Measurements from ENCODE around the gene NEUROD4. TPM values are rescaled to one million over a fixed set of nuclear protein-coding genes. Genes with fewer than 3 reads are reported as not detected.
A peak's percentile ranks its signal among the peaks of the same experiment; 100 is the strongest.

The NEUROD4 gene
- total RNA-seq, 1 experiment from 2014 or later = not detected

DNA sequence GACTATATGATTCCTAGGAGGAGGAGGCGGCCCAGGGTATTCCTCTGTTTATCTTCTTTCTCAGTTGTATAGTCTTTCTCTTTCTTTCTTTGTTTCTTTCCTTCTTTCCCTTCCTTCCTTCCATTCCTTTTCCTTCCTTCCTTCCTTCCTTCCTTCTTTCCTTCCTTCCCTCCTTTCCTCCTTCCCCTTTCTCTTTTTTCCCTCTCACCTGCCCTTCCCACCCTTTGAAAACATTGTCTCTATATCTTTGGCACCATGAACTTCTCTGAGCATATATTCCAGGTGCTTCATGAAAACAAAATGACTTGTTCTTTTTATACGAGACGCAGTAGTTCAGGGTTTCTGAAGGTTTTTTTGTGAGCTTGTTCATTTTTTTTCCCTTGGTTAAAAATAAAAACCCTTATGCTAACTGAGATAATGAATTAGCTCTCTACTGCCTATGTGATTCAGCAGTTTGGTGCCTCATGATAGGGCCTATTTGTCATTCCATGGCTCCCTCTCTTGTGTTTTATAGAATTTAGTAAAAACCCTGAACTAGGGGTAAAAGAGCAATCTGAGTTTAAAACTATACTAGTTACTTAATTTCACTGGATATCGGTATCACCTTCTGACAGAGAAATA, 32.1 kb upstream of the NEUROD4 start:
- TF ChIP-seq EZH2 (IDR thresholded peaks at IDR 0.05; ENCODE audit: borderline replicate concordance, low read depth, low read length, poor library complexity, severe bottlenecking) = no peak
- Histone ChIP-seq H3K4me3 (ENCODE audit: low read depth, low read length, poor library complexity, severe bottlenecking) (no peak overlapping the region), H3K27me3 (replicated peaks; ENCODE audit: insufficient read depth, low read depth, low read length, poor library complexity) (no peaks in the 10 kb centered on the region), H3K9me3 (ENCODE audit: low read depth, low read length, poor library complexity, severe bottlenecking) (no peaks in the 10 kb centered on the region), H3K27ac (ENCODE audit: low read depth, low read length, poor library complexity, severe bottlenecking) (no peak overlapping the region), H3K4me1 (ENCODE audit: insufficient read depth, low read length, poor library complexity, severe bottlenecking) (no peaks in the 10 kb centered on the region), H3K36me3 (ENCODE audit: insufficient read depth, low read length, poor library complexity, severe bottlenecking) (no peaks in the 10 kb centered on the region)
- DNase-seq (ENCODE audit: low spot score) = no peak
- no TSS peak for BruUV-seq (replicated peaks)
- ChIA-PET CTCF (no interaction called here), POLR2A (ENCODE audit: low non-redundant PET) (no interaction called here)
- intact Hi-C loops (cut with micrococcal nuclease; ENCODE audit: unreplicated experiment) = no loop called here

DNA sequence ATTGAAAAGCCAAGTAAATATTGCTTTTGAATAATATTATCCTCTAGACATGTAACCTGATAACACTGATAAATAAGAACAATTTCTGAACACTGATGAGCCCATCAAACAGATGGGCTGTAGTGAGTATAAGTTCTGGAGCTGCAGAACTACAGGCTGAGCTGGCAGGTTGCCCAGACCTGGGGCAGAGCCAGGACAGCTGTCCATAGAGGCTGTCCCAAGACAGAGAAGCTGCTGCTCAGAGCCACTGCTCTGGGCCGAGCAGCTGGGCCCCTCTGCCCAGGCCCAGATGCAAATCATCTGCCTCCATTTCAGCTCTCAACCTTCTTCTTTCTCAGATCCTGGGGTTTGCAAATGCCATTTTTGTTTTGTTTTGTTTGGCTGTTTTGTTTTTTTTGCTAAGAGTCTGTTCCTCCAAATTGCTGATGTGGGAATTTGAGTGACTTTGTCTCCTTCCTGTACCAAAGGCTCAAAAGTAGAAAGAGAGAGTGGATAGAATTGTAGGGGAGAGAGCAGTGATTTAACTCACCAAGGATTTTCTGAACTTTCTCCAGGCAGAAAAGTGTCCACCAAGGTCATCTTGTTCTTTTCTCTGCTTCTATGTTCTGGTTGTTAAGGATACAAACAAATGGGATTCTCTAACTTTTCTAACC, 31.2 kb upstream of the NEUROD4 start:
- BruUV-seq (replicated peaks) = no TSS peak
- H3K27me3 ChIP-seq (replicated peaks; ENCODE audit: insufficient read depth, low read depth, low read length, poor library complexity) = no peaks in the 10 kb centered on the region
- H3K4me1 ChIP-seq (ENCODE audit: insufficient read depth, low read length, poor library complexity, severe bottlenecking) = no peaks in the 10 kb centered on the region
- no peak overlapping the region for H3K27ac ChIP-seq (ENCODE audit: low read depth, low read length, poor library complexity, severe bottlenecking)
- ChIA-PET CTCF (no interaction called here), POLR2A (ENCODE audit: low non-redundant PET) (no interaction called here)
- H3K36me3 ChIP-seq (ENCODE audit: insufficient read depth, low read length, poor library complexity, severe bottlenecking) = no peaks in the 10 kb centered on the region
- intact Hi-C loops (cut with micrococcal nuclease; ENCODE audit: unreplicated experiment) = no loop called here
- DNase-seq (ENCODE audit: low spot score) = peak; percentile 11
- H3K4me3 ChIP-seq (ENCODE audit: low read depth, low read length, poor library complexity, severe bottlenecking) = no peak overlapping the region
- TF ChIP-seq, protein P1, sequence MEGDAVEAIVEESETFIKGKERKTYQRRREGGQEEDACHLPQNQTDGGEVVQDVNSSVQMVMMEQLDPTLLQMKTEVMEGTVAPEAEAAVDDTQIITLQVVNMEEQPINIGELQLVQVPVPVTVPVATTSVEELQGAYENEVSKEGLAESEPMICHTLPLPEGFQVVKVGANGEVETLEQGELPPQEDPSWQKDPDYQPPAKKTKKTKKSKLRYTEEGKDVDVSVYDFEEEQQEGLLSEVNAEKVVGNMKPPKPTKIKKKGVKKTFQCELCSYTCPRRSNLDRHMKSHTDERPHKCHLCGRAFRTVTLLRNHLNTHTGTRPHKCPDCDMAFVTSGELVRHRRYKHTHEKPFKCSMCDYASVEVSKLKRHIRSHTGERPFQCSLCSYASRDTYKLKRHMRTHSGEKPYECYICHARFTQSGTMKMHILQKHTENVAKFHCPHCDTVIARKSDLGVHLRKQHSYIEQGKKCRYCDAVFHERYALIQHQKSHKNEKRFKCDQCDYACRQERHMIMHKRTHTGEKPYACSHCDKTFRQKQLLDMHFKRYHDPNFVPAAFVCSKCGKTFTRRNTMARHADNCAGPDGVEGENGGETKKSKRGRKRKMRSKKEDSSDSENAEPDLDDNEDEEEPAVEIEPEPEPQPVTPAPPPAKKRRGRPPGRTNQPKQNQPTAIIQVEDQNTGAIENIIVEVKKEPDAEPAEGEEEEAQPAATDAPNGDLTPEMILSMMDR (conservative IDR thresholded peaks at IDR 0.05; ENCODE audit: low read depth, low read length) = no peak
- TF ChIP-seq EZH2 (IDR thresholded peaks at IDR 0.05; ENCODE audit: borderline replicate concordance, low read depth, low read length, poor library complexity, severe bottlenecking) = no peak
- no peaks in the 10 kb centered on the region for H3K9me3 ChIP-seq (ENCODE audit: low read depth, low read length, poor library complexity, severe bottlenecking)

DNA sequence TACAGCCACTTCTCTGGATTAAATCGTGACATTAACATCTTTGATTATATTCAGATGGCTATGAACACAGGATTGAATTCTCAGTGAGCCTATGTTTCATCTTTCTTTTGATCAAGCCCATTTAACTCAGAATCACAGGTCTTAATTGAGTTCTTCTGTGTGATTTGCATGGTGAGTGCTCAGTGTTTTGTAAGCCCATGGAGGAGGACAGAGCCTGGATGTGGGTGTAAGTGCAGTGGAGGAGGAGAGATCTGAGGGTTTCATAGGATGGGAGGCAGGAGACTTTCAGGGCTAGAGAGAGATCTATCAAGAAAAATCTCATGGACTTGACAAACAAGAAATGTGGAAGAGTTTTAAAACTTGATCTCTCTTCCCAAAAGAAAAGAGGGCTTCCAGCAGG, 29.9 kb upstream of the NEUROD4 start:
- Histone ChIP-seq H3K4me3 (ENCODE audit: low read depth, low read length, poor library complexity, severe bottlenecking) (no peak overlapping the region), H3K27ac (ENCODE audit: low read depth, low read length, poor library complexity, severe bottlenecking) (no peak overlapping the region), H3K27me3 (replicated peaks; ENCODE audit: insufficient read depth, low read depth, low read length, poor library complexity) (no peaks in the 10 kb centered on the region), H3K9me3 (ENCODE audit: low read depth, low read length, poor library complexity, severe bottlenecking) (no peaks in the 10 kb centered on the region), H3K36me3 (ENCODE audit: insufficient read depth, low read length, poor library complexity, severe bottlenecking) (no peaks in the 10 kb centered on the region), H3K4me1 (ENCODE audit: insufficient read depth, low read length, poor library complexity, severe bottlenecking) (no peaks in the 10 kb centered on the region)
- CTCF ChIA-PET = no interaction called here
- POLR2A ChIA-PET (ENCODE audit: low non-redundant PET) = no interaction called here
- no TSS peak for BruUV-seq (replicated peaks)
- no peak for DNase-seq (ENCODE audit: low spot score)
- TF ChIP-seq EZH2 (IDR thresholded peaks at IDR 0.05; ENCODE audit: borderline replicate concordance, low read depth, low read length, poor library complexity, severe bottlenecking) = no peak
- TF ChIP-seq, protein P1 (conservative IDR thresholded peaks at IDR 0.05; ENCODE audit: low read depth, low read length) = no peak
- intact Hi-C loops (cut with micrococcal nuclease; ENCODE audit: unreplicated experiment) = loop anchor here (10.0 kb wide), 1 partner anchor 625 kb away; no protein-coding TSS in a partner anchor

Measured in A673 (cell line).